MCF 10A (cell line): ENCODE measurements around the gene TSSK3. TPM values are rescaled to one million over a fixed set of nuclear protein-coding genes. Genes with fewer than 3 reads are reported as not detected.
A peak's percentile ranks its signal among the peaks of the same experiment; 100 is the strongest.

ENCODE experiments used
- Bru-seq: library from RNA; stranded (reverse); fragments of 400-500 nt; gene quantifications from one replicate; lab custom pipeline; 2021; lab: Mats Ljungman, UMichigan
- BruChase-seq, 2 experiments: library from RNA; stranded (reverse); fragments of 400-500 nt; gene quantifications; one replicate each; lab custom pipeline; 2021; lab: Mats Ljungman, UMichigan
- BruUV-seq: library from RNA; stranded (reverse); fragments of 400-500 nt; replicated peaks from 2 replicates; lab custom pipeline; 2021; lab: Mats Ljungman, UMichigan
- CTCF ChIA-PET: fragments of 300-600 bp; sonication (Branson Sonifier 250); formaldehyde crosslinking; extraction: SDS; loops from one replicate; lab custom pipeline; 2021; ENCODE audit warnings: antibody characterized with exemption, inconsistent platforms; lab: Yijun Ruan, JAX
- POLR2A ChIA-PET: fragments of 300-600, 350-650 bp; sonication (Branson Sonifier 250); formaldehyde crosslinking; extraction: SDS; loops from one replicate; lab custom pipeline; 2020; ENCODE audit warnings: antibody characterized with exemption, inconsistent platforms; lab: Yijun Ruan, JAX
- DNase-seq: peaks from one replicate; pipeline ENCODE4 v3.0.0-alpha.2; 2018; ENCODE audit not compliant: unreplicated experiment
- H3K27ac Mint-ChIP-seq: one replicate; pipeline ENCODE4 v1.8.0; 2022; ENCODE audit warnings: mild to moderate bottlenecking, low read depth, mixed read lengths; ENCODE audit not compliant: unreplicated experiment
- H3K27me3 Mint-ChIP-seq: one replicate; pipeline ENCODE4 v1.8.0; 2022; ENCODE audit warnings: mixed read lengths; ENCODE audit not compliant: insufficient read depth, unreplicated experiment
- H3K36me3 Mint-ChIP-seq: one replicate; pipeline ENCODE4 v1.8.0; 2022; ENCODE audit warnings: mild to moderate bottlenecking, moderate library complexity, mixed read lengths; ENCODE audit not compliant: insufficient read depth, unreplicated experiment
- H3K4me1 Mint-ChIP-seq: one replicate; pipeline ENCODE4 v1.8.0; 2022; ENCODE audit warnings: mixed read lengths; ENCODE audit not compliant: insufficient read depth, unreplicated experiment
- H3K4me3 Mint-ChIP-seq: one replicate; pipeline ENCODE4 v1.8.0; 2022; ENCODE audit warnings: mild to moderate bottlenecking, moderate library complexity, mixed read lengths; ENCODE audit not compliant: unreplicated experiment
- H3K9me3 Mint-ChIP-seq: one replicate; pipeline ENCODE4 v1.8.0; 2022; ENCODE audit warnings: mixed read lengths; ENCODE audit not compliant: unreplicated experiment
- intact Hi-C: fragments of 100-400 bp; cut with micrococcal nuclease; formaldehyde crosslinking; loops from 2 replicates; pipeline ENCODE4 v1.14.1; 2022
- long read RNA-seq: library from polyadenylated mRNA; stranded (forward); transcript quantifications from one replicate; pipeline ENCODE4 v2.0.0, GENCODE V29; 2022
- total RNA-seq: library from RNA; stranded (reverse); gene quantifications from 2 replicates; pipeline ENCODE4 v1.2.3, GENCODE V29; 2022
- TF ChIP-seq, protein P1 (sequence below): fragments of 200-600 bp; IDR thresholded peaks from one replicate; pipeline ENCODE4 v1.8.0; 2022; ENCODE audit warnings: antibody characterized with exemption, mild to moderate bottlenecking; ENCODE audit not compliant: unreplicated experiment

The TSSK3 gene, protein sequence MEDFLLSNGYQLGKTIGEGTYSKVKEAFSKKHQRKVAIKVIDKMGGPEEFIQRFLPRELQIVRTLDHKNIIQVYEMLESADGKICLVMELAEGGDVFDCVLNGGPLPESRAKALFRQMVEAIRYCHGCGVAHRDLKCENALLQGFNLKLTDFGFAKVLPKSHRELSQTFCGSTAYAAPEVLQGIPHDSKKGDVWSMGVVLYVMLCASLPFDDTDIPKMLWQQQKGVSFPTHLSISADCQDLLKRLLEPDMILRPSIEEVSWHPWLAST
- 2.0 and 2.3 TPM in 2 replicates for total RNA-seq
- Bru-seq, nascent RNA = percentile 39 among the genes with signal in this experiment
- percentile 29 among the genes with signal in this experiment for BruChase-seq, experiment 1, labeled RNA remaining after a 6-hour chase
- percentile 40 among the genes with signal in this experiment for BruChase-seq, experiment 2, labeled RNA remaining after a 2-hour chase
- long read RNA-seq, partial matches to known transcripts = 0 of 5 reads
- long read RNA-seq, other reads (novel, unspliced or antisense) = 5 of 5 reads

DNA sequence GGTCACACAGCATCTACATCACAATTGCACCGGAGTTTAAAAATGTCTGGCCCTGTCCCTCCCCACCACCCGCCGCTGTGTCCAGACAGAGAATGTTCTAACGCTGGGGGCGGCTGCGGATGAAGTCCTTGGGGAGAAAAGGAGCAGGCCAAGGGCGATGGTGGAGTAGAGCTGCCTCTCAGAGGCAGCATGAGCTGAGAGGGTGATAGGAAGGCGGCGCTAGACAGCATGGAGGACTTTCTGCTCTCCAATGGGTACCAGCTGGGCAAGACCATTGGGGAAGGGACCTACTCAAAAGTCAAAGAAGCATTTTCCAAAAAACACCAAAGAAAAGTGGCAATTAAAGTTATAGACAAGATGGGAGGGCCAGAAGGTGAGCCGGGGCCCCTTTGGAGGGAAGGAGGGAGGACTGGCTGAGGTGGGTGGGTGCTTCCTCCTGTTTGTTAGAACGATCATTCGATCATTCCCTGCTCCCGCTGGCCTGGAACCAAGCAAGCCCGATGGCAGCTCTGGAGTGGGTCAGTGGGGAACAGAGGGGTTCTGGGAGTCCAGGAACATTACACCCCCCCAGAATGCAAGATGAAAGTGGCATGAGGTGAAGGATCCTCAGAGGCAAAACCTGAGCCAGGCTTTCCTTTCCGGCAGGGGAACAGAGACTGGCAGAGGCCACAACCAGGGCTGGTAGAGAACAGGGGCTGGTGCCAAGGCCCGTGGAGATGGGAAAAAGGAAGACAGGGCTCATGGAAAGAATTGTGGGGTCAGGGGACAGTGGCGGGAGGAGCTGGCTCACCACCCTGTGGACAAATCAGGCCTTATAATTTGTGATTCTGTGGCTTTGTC lies at the start of gene TSSK3, which contains the start of gene FAM229A:
Gene TSSK3, plus strand, starts transcription at position 66 of the 840 bp plus-strand sequence. Its CDS starts 163 bp downstream, at position 229.
Gene FAM229A, minus strand, starts transcription at position 12 of the 840 bp plus-strand sequence. CDS start 394 bp downstream, outside the sequence.
- TF ChIP-seq, protein P1, sequence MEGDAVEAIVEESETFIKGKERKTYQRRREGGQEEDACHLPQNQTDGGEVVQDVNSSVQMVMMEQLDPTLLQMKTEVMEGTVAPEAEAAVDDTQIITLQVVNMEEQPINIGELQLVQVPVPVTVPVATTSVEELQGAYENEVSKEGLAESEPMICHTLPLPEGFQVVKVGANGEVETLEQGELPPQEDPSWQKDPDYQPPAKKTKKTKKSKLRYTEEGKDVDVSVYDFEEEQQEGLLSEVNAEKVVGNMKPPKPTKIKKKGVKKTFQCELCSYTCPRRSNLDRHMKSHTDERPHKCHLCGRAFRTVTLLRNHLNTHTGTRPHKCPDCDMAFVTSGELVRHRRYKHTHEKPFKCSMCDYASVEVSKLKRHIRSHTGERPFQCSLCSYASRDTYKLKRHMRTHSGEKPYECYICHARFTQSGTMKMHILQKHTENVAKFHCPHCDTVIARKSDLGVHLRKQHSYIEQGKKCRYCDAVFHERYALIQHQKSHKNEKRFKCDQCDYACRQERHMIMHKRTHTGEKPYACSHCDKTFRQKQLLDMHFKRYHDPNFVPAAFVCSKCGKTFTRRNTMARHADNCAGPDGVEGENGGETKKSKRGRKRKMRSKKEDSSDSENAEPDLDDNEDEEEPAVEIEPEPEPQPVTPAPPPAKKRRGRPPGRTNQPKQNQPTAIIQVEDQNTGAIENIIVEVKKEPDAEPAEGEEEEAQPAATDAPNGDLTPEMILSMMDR = no peak
- Mint-ChIP-seq H3K4me1 (no peaks in the 10 kb centered on the region), H3K27me3 (no peaks in the 10 kb centered on the region), H3K4me3 (no peak within 1 kb of the TSS), H3K9me3 (no peaks in the 10 kb centered on the region), H3K27ac (peak within 1 kb of the TSS; percentile 30), H3K36me3 (peaks cover 52% of the 10 kb centered on the region)
- intact Hi-C loops = no loop called here
- ChIA-PET POLR2A (no interaction called here), CTCF (interaction anchor here (0.8 kb wide), 1 partner anchor 12 kb away, joined by 4 read pairs; no protein-coding TSS in a partner anchor)
- no TSS peak for BruUV-seq
- no peak for DNase-seq

DNA sequence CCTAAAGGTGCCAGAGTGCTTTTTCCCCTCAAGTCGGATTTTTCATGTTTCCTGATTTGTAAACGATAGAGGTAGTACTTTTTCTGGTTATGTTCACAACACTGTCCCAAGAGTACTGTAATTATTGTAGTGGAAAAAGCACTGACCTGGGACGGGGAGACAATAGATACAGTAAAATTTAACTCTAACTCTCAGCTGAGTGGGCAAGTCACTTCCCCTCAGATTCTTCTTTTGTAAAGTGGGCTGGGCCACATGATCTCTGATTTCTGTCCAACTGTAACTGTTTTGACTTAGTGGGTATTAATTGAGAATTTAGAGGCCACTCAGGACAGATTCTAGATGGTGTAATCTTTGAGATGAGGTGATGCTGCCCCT lies 45.4 kb upstream of the TSSK3 start:
- no peak for DNase-seq
- TF ChIP-seq, protein P1 = no peak
- H3K36me3 Mint-ChIP-seq = peaks cover 42% of the 10 kb centered on the region
- ChIA-PET POLR2A (no interaction called here), CTCF (interaction anchor here (0.6 to 4.8 kb wide), 3 partner anchors 12 to 101 kb away, joined by 3 to 24 read pairs (median 4); no protein-coding TSS in a partner anchor)
- H3K4me1 Mint-ChIP-seq = peaks cover 6% of the 10 kb centered on the region
- no peaks in the 10 kb centered on the region for H3K9me3 Mint-ChIP-seq
- H3K27me3 Mint-ChIP-seq = no peaks in the 10 kb centered on the region
- no peak overlapping the region for H3K27ac Mint-ChIP-seq
- BruUV-seq = no TSS peak
- intact Hi-C loops = loop anchor here (1.0 kb wide), 1 partner anchor 102 kb away; no protein-coding TSS in a partner anchor
- no peak overlapping the region for H3K4me3 Mint-ChIP-seq

DNA sequence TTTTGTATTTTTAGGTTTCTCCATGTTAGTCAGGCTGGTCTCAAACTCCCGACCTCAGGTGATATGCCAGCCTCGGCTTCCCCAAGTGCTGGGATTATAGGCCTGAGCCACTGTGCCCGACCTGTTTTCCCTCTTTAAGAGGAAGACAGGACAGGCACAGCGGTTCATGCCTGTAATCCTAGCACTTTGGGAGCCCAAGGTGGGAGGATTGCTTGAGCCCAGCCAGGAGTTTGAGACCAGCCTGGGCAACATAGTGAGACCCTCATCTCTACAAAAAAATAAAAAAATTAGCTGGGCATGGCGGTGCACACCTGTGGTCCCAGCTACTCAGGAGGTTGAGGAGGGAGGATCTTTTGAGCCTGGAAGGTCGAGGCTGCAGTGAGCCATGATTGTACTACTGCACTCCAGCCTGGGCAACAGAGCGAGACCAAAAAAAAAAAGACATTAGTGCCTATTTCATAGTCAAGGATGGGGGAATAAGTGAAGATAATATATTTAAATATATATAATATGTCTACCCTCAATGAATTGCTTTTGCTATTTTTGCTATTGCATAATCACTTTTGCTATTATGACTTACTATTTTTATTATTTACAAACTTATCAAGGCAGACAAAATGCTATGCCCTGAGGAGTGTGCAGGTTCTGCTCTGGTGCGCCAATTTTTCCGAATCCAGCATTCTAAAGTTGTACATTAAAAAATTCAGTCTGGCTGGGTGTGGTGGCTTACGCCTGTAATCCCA lies 44.0 kb upstream of the TSSK3 start:
- intact Hi-C loops = no loop called here
- H3K36me3 Mint-ChIP-seq = peaks cover 46% of the 10 kb centered on the region
- ChIA-PET POLR2A (no interaction called here), CTCF (interaction anchor here (0.7 to 4.8 kb wide), 5 partner anchors 30 to 103 kb away, joined by 3 to 24 read pairs (median 4); no protein-coding TSS in a partner anchor)
- H3K9me3 Mint-ChIP-seq = no peaks in the 10 kb centered on the region
- H3K4me3 Mint-ChIP-seq = no peak overlapping the region
- H3K27ac Mint-ChIP-seq = no peak overlapping the region
- DNase-seq = no peak
- BruUV-seq = no TSS peak
- peaks cover 6% of the 10 kb centered on the region for H3K4me1 Mint-ChIP-seq
- no peaks in the 10 kb centered on the region for H3K27me3 Mint-ChIP-seq
- TF ChIP-seq, protein P1 = no peak
